ENCODE results near the gene MAG. TPM values are rescaled to one million over a fixed set of nuclear protein-coding genes. Genes with fewer than 3 reads are reported as not detected.

Gene MAG
- total RNA-seq, 1 experiment from 2014 or later, result 0.17 TPM

GRCh38 chr19:35321291-35321690 lies 29.3 kb downstream of the MAG start:
- no peaks in the 10 kb centered on the region for H3K9me2 ChIP-seq (ENCODE audit: insufficient read depth)
- CTCF ChIA-PET, result interaction anchor here (1.7 kb wide), 1 partner anchor 31 kb away, joined by 3 read pairs; no protein-coding TSS in a partner anchor
- intact Hi-C loops (cut with micrococcal nuclease), result no loop called here
- RAD21 ChIA-PET (ENCODE audit: low non-redundant PET in 1 of 2, low total read pairs in 2 of 2, uncharacterized antibody in 2 of 2, unreplicated experiment in 2 of 2), result no interaction called here
- H3K9ac ChIP-seq (ENCODE audit: low read length), result no peak overlapping the region
- H3K79me2 ChIP-seq (ENCODE audit: insufficient read depth, low read length), result no peaks in the 10 kb centered on the region
- H3K4me1 ChIP-seq (ENCODE audit: control insufficient read depth in 1 of 2, insufficient read depth in 2 of 2, low read length in 2 of 2), result peaks cover 16 to 42% of the 10 kb centered on the region in 2 experiments
- no peaks in the 10 kb centered on the region for H4K20me1 ChIP-seq (ENCODE audit: insufficient read depth)
- no peaks in the 10 kb centered on the region for H3K9me3 ChIP-seq (ENCODE audit: control insufficient read depth in 1 of 2, insufficient read depth in 1 of 2, low read depth in 1 of 2, low read length in 2 of 2)
- H3K36me3 ChIP-seq (ENCODE audit: control insufficient read depth in 1 of 2, insufficient read depth in 2 of 2, low read length in 2 of 2), result no peaks in the 10 kb centered on the region
- TF ChIP-seq ELF1 (IDR thresholded peaks at IDR 0.05; ENCODE audit: borderline replicate concordance, low read depth) (no peak), CTCF (IDR thresholded peaks at IDR 0.05 in 2 of 3, conservative IDR thresholded peaks at IDR 0.05 in 1 of 3; ENCODE audit: borderline replicate concordance in 1 of 3, insufficient read depth in 1 of 3, low read depth in 2 of 3, low read length in 2 of 3) (no peak)
- no peak overlapping the region for H3K27ac ChIP-seq (ENCODE audit: low read depth, low read length)
- BruUV-seq (replicated peaks), result no TSS peak
- no peak overlapping the region for H3K4me3 ChIP-seq (replicated peaks in 1 of 2; ENCODE audit: low read depth in 1 of 2, low read length in 2 of 2)
- H2AFZ ChIP-seq (ENCODE audit: low read depth, low read length, poor library complexity, severe bottlenecking), result no peak overlapping the region
- ATAC-seq (no peak), DNase-seq (ENCODE audit: low read depth, low spot score) (no peak)
- no peaks in the 10 kb centered on the region for H3K27me3 ChIP-seq (ENCODE audit: insufficient read depth, low read length)
- H3K4me2 ChIP-seq (ENCODE audit: low read length), result no peak overlapping the region
- POLR2A ChIA-PET, result no interaction called here

- no peak for TF ChIP-seq SIN3A (IDR thresholded peaks at IDR 0.05; ENCODE audit: low read depth)
- no peak for TF ChIP-seq SRF (IDR thresholded peaks at IDR 0.05; ENCODE audit: low read depth)
- no peak for TF ChIP-seq EGR1 (IDR thresholded peaks at IDR 0.05; ENCODE audit: low read depth)
- TF ChIP-seq EZH2 (IDR thresholded peaks at IDR 0.05), result no peak
- no peak for TF ChIP-seq MAX (IDR thresholded peaks at IDR 0.05)
- no peak for TF ChIP-seq JUND (IDR thresholded peaks at IDR 0.05)
- TF ChIP-seq EZH2phosphoT487 (IDR thresholded peaks at IDR 0.05; ENCODE audit: borderline replicate concordance), result no peak
- no peak for TF ChIP-seq YY1 (IDR thresholded peaks at IDR 0.05; ENCODE audit: extremely low read depth, insufficient replicate concordance, low read depth, low read length)
- TF ChIP-seq ZFX (IDR thresholded peaks at IDR 0.05), result no peak
- no peak for TF ChIP-seq CTCF (IDR thresholded peaks at IDR 0.05 in 2 of 3, conservative IDR thresholded peaks at IDR 0.05 in 1 of 3; ENCODE audit: borderline replicate concordance in 1 of 3, insufficient read depth in 1 of 3, low read depth in 2 of 3, low read length in 2 of 3)
- no peak for TF ChIP-seq ATF3 (IDR thresholded peaks at IDR 0.05)
- TF ChIP-seq FOSL1 (IDR thresholded peaks at IDR 0.05; ENCODE audit: low read depth), result no peak
- no peak for TF ChIP-seq CEBPB (IDR thresholded peaks at IDR 0.05; ENCODE audit: low read depth)
- TF ChIP-seq SP1 (IDR thresholded peaks at IDR 0.05; ENCODE audit: low read depth), result no peak
- TF ChIP-seq ZNF274 (IDR thresholded peaks at IDR 0.05; ENCODE audit: low read depth, low read length), result no peak
- peaks cover 16 to 42% of the 10 kb centered on the region in 2 experiments for H3K4me1 ChIP-seq (ENCODE audit: control insufficient read depth in 1 of 2, insufficient read depth in 2 of 2, low read length in 2 of 2)
- H3K36me3 ChIP-seq (ENCODE audit: control insufficient read depth in 1 of 2, insufficient read depth in 2 of 2, low read length in 2 of 2), result no peaks in the 10 kb centered on the region
- RAD21 ChIA-PET (ENCODE audit: low non-redundant PET in 1 of 2, low total read pairs in 2 of 2, uncharacterized antibody in 2 of 2, unreplicated experiment in 2 of 2), result no interaction called here
- no TSS peak for BruUV-seq (replicated peaks)
- CTCF ChIA-PET, result interaction anchor here (1.7 kb wide), 1 partner anchor 31 kb away, joined by 3 read pairs; no protein-coding TSS in a partner anchor
- H3K9ac ChIP-seq (ENCODE audit: low read length), result no peak overlapping the region
- no peaks in the 10 kb centered on the region for H4K20me1 ChIP-seq (ENCODE audit: insufficient read depth)
- H3K79me2 ChIP-seq (ENCODE audit: insufficient read depth, low read length), result no peaks in the 10 kb centered on the region
- POLR2A ChIA-PET, result no interaction called here
- ATAC-seq, result no peak
- H3K4me3 ChIP-seq (replicated peaks in 1 of 2; ENCODE audit: low read depth in 1 of 2, low read length in 2 of 2), result no peak overlapping the region
- H3K9me3 ChIP-seq (ENCODE audit: control insufficient read depth in 1 of 2, insufficient read depth in 1 of 2, low read depth in 1 of 2, low read length in 2 of 2), result no peaks in the 10 kb centered on the region
- intact Hi-C loops (cut with micrococcal nuclease), result no loop called here
- no peak for DNase-seq (ENCODE audit: low read depth, low spot score)
- H3K4me2 ChIP-seq (ENCODE audit: low read length), result no peak overlapping the region
- no peak overlapping the region for H3K27ac ChIP-seq (ENCODE audit: low read depth, low read length)
- no peaks in the 10 kb centered on the region for H3K27me3 ChIP-seq (ENCODE audit: insufficient read depth, low read length)
- no peaks in the 10 kb centered on the region for H3K9me2 ChIP-seq (ENCODE audit: insufficient read depth)
- H2AFZ ChIP-seq (ENCODE audit: low read depth, low read length, poor library complexity, severe bottlenecking), result no peak overlapping the region
Observed at GRCh38 chr19:35322014-35322413, 30.1 kb downstream of the MAG start.

Data from HCT116 (cell line).